Activated CD4-positive, CD25-positive, alpha-beta regulatory T cell treated with anti-CD3 and anti-CD28 coated beads, Interleukin-2, amount 50 U/mL, for 16 hours (primary cell): Measurements from ENCODE around the gene CLTC.
A peak's percentile ranks its signal among the peaks of the same experiment; 100 is the strongest.
"Not testable (repeated sequence)": the region's sequence is repeated elsewhere in the genome, so short reads cannot be mapped to it uniquely, and the experiment has no call there.

Experiments used
- DNase-seq: peaks from one replicate; pipeline ENCODE4 v3.0.0-alpha.2; 2020; ENCODE audit warnings: low read depth, low spot score

The CLTC gene

GRCh38 chr17:59619298-59620063 lies at the start of gene CLTC:
TSS of gene CLTC (plus strand) at chr17:59619895. CDS start at chr17:59620132, 237 bp downstream.
- DNase-seq: peak; percentile 81

GRCh38 chr17:59572301-59572924 lies 47.3 kb upstream of the CLTC start:
- DNase-seq: no peak

- DNase-seq: not testable (repeated sequence)
Observed at GRCh38 chr17:59584168-59584567, 35.5 kb upstream of the CLTC start.

GRCh38 chr17:59600169-59600568 lies 19.5 kb upstream of the CLTC start:
- no peak for DNase-seq

GRCh38 chr17:59601130-59601529 lies 18.6 kb upstream of the CLTC start:
- DNase-seq: no peak

- DNase-seq: no peak
Observed at GRCh38 chr17:59607061-59607460, 12.6 kb upstream of the CLTC start.

- DNase-seq: no peak
Observed at GRCh38 chr17:59607817-59608403, 11.8 kb upstream of the CLTC start.

GRCh38 chr17:59611503-59611902 lies 8.2 kb upstream of the CLTC start:
- DNase-seq: no peak

- no peak for DNase-seq
Observed at GRCh38 chr17:59616253-59616920, 3.3 kb upstream of the CLTC start.

GRCh38 chr17:59617156-59617732 lies 2.5 kb upstream of the CLTC start:
- DNase-seq: no peak

- DNase-seq: no peak
Observed at GRCh38 chr17:59619035-59619297, 729 bp upstream of the CLTC start.

- no peak for DNase-seq
Observed at GRCh38 chr17:59620064-59620359, 317 bp downstream of the CLTC start.

- peak; percentile 19 for DNase-seq
Observed at GRCh38 chr17:59620518-59621259, 994 bp downstream of the CLTC start.

- DNase-seq: no peak
Observed at GRCh38 chr17:59621771-59622170, 2.1 kb downstream of the CLTC start.

- DNase-seq: no peak
Observed at GRCh38 chr17:59623151-59623550, 3.5 kb downstream of the CLTC start.

- DNase-seq: no peak
Observed at GRCh38 chr17:59626756-59627155, 7.1 kb downstream of the CLTC start.

- no peak for DNase-seq
Observed at GRCh38 chr17:59627274-59627673, 7.6 kb downstream of the CLTC start.

GRCh38 chr17:59627770-59628171 lies 8.1 kb downstream of the CLTC start:
- no peak for DNase-seq

GRCh38 chr17:59629174-59629573 lies 9.5 kb downstream of the CLTC start:
- DNase-seq: no peak

GRCh38 chr17:59631276-59631675 lies 11.6 kb downstream of the CLTC start:
- DNase-seq: no peak

GRCh38 chr17:59632398-59632797 lies 12.7 kb downstream of the CLTC start:
- no peak for DNase-seq
